Keratinocyte (primary cell): ENCODE results near the gene SYNE1. TPM values are rescaled to one million over a fixed set of nuclear protein-coding genes. Genes with fewer than 3 reads are reported as not detected.

Source experiments
- DNase-seq: peaks from one replicate; pipeline ENCODE4 v3.0.0-alpha.2; 2011; ENCODE audit warnings: low read depth, missing footprints, low spot score
- FAIRE-seq: peaks from 2 replicates; lab custom pipeline; 2011; peaks lifted over from hg19 to GRCh38; lab: Jason Lieb, UNC
- H2AFZ ChIP-seq: 2 replicates; pipeline ENCODE4 v1.6.0; 2012; ENCODE audit warnings: low read length, control low read depth, inconsistent platforms; ENCODE audit not compliant: control insufficient read depth
- H3K27ac ChIP-seq: 2 replicates; pipeline ENCODE4 v1.5.1; 2011; ENCODE audit warnings: low read length; ENCODE audit not compliant: control insufficient read depth, insufficient read depth
- H3K27me3 ChIP-seq: 3 replicates; pipeline ENCODE4 v1.6.0; 2011; ENCODE audit warnings: low read length; ENCODE audit not compliant: control insufficient read depth, insufficient read depth; ENCODE audit errors: extremely low read depth
- H3K36me3 ChIP-seq, 2 experiments: 2 replicates in 1 of 2; 3 replicates in 1 of 2; pipeline ENCODE4 v1.5.1; 2011; ENCODE audit warnings: low read length in 2 of 2, mild to moderate bottlenecking in 1 of 2; ENCODE audit not compliant: control insufficient read depth in 2 of 2, insufficient read depth in 2 of 2; ENCODE audit errors: extremely low read depth in 1 of 2
- H3K4me1 ChIP-seq: 3 replicates; pipeline ENCODE4 v1.5.1; 2011; ENCODE audit warnings: low read length; ENCODE audit not compliant: control insufficient read depth, insufficient read depth; ENCODE audit errors: extremely low read depth
- H3K4me2 ChIP-seq: 3 replicates; pipeline ENCODE4 v1.6.0; 2011; ENCODE audit warnings: low read depth, low read length; ENCODE audit not compliant: control insufficient read depth, insufficient read depth; ENCODE audit errors: extremely low read depth
- H3K4me3 ChIP-seq, 3 experiments: fragments of 200-600 bp in 1 of 3; sonication (generic) in 1 of 3; 2 replicates in 2 of 3; 3 replicates in 1 of 3; pipeline ENCODE4 v1.5.1; 2011 to 2016; ENCODE audit warnings: low read length in 3 of 3, mild to moderate bottlenecking in 3 of 3, control low read depth in 2 of 3, inconsistent platforms in 1 of 3, low read depth in 1 of 3, mixed read lengths in 1 of 3, mixed run types in 1 of 3, moderate library complexity in 1 of 3; ENCODE audit not compliant: control insufficient read depth in 2 of 3, insufficient read depth in 2 of 3; ENCODE audit errors: extremely low read depth in 1 of 3
- H3K79me2 ChIP-seq: 2 replicates; pipeline ENCODE4 v1.6.0; 2012; ENCODE audit warnings: low read length; ENCODE audit not compliant: control insufficient read depth, insufficient read depth
- H3K9ac ChIP-seq: 3 replicates; pipeline ENCODE4 v1.6.0; 2011; ENCODE audit warnings: low read length; ENCODE audit not compliant: control insufficient read depth, insufficient read depth; ENCODE audit errors: extremely low read depth
- H3K9me1 ChIP-seq: 3 replicates; pipeline ENCODE4 v1.6.0; 2011; ENCODE audit warnings: low read length; ENCODE audit not compliant: control insufficient read depth, insufficient read depth; ENCODE audit errors: extremely low read depth
- H3K9me3 ChIP-seq: 2 replicates; pipeline ENCODE4 v1.5.1; 2012; ENCODE audit warnings: low read depth, low read length; ENCODE audit not compliant: control insufficient read depth
- H4K20me1 ChIP-seq: 3 replicates; pipeline ENCODE4 v1.6.0; 2011; ENCODE audit warnings: low read length; ENCODE audit not compliant: control insufficient read depth, insufficient read depth; ENCODE audit errors: extremely low read depth
- EZH2 ChIP-seq: IDR thresholded peaks from one replicate; pipeline ENCODE4 v1.6.1; 2012; ENCODE audit warnings: inconsistent platforms, mild to moderate bottlenecking, low read length, moderate library complexity
- dilution Hi-C: fragments of 300-500 bp; cut with MboI; formaldehyde crosslinking; loops from one replicate; pipeline ENCODE4 v1.7.0; 2020; ENCODE audit warnings: low sequenced_read_pairs; ENCODE audit not compliant: extremely low pct_ligation_motif_present
- polyA plus RNA-seq, 5 experiments: library from polyadenylated mRNA; depleted of rRNA in 3 of 5; stranded (reverse) in 3 of 5; stranded (forward) in 1 of 5; unstranded in 1 of 5; fragments of >200 nt; gene quantifications; 1 replicate in 1 of 5; 2 replicates in 3 of 5; 3 replicates in 1 of 5; pipeline versions ENCODE4 v1.2.1 to v1.2.3, GENCODE V29; 2011 to 2012; ENCODE audit warnings: missing spikeins in 2 of 5, low read depth in 1 of 5, low replicate concordance in 1 of 5
- TF ChIP-seq, protein P1 (sequence below), 3 experiments: IDR thresholded peaks in 1 of 3; conservative IDR thresholded peaks in 1 of 3; optimal IDR thresholded peaks in 1 of 3; 2 replicates in 2 of 3; 3 replicates in 1 of 3; pipeline versions ENCODE3 to v1.5.1; 2011; ENCODE audit warnings: low read length in 3 of 3, mild to moderate bottlenecking in 3 of 3, moderate library complexity in 2 of 3, control low read depth in 1 of 3, inconsistent platforms in 1 of 3; ENCODE audit not compliant: insufficient read depth in 2 of 3; ENCODE audit errors: extremely low read depth in 1 of 3

SYNE1 gene
- polyA plus RNA-seq, 1 donor (not counting 4 experiments of a cell fraction or from before 2014, with no cell fraction given): 4.0 TPM

- no peak for FAIRE-seq
- no peak for TF ChIP-seq EZH2
- TF ChIP-seq, protein P1, sequence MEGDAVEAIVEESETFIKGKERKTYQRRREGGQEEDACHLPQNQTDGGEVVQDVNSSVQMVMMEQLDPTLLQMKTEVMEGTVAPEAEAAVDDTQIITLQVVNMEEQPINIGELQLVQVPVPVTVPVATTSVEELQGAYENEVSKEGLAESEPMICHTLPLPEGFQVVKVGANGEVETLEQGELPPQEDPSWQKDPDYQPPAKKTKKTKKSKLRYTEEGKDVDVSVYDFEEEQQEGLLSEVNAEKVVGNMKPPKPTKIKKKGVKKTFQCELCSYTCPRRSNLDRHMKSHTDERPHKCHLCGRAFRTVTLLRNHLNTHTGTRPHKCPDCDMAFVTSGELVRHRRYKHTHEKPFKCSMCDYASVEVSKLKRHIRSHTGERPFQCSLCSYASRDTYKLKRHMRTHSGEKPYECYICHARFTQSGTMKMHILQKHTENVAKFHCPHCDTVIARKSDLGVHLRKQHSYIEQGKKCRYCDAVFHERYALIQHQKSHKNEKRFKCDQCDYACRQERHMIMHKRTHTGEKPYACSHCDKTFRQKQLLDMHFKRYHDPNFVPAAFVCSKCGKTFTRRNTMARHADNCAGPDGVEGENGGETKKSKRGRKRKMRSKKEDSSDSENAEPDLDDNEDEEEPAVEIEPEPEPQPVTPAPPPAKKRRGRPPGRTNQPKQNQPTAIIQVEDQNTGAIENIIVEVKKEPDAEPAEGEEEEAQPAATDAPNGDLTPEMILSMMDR (optimal IDR thresholded peaks at IDR 0.05 in 1 of 3, IDR thresholded peaks at IDR 0.05 in 1 of 3, conservative IDR thresholded peaks at IDR 0.05 in 1 of 3; ENCODE audit: extremely low read depth in 1 of 3, insufficient read depth in 2 of 3, low read length in 3 of 3): no peak
These were observed 415.1 kb downstream of the SYNE1 start for GRCh38 chr6:152221806-152222628.

GRCh38 chr6:152220786-152221185 lies 416.4 kb downstream of the SYNE1 start:
- FAIRE-seq: no peak
- DNase-seq: no peak
- no peaks in the 10 kb centered on the region for H3K4me1 ChIP-seq
- no peak overlapping the region for H3K4me3 ChIP-seq
- no peaks in the 10 kb centered on the region for H4K20me1 ChIP-seq
- no peak overlapping the region for H2AFZ ChIP-seq
- no peak overlapping the region for H3K4me2 ChIP-seq
- no peak overlapping the region for H3K27ac ChIP-seq
- no peak overlapping the region for H3K9ac ChIP-seq
- no peak for TF ChIP-seq EZH2
- TF ChIP-seq, protein P1 (optimal IDR thresholded peaks at IDR 0.05 in 1 of 3, IDR thresholded peaks at IDR 0.05 in 1 of 3, conservative IDR thresholded peaks at IDR 0.05 in 1 of 3; ENCODE audit: extremely low read depth in 1 of 3, insufficient read depth in 2 of 3, low read length in 3 of 3): no peak
- H3K79me2 ChIP-seq: no peaks in the 10 kb centered on the region
- H3K27me3 ChIP-seq: no peaks in the 10 kb centered on the region
- H3K9me3 ChIP-seq: peaks cover 12% of the 10 kb centered on the region
- peaks cover 0 to 4% of the 10 kb centered on the region in 2 experiments for H3K36me3 ChIP-seq
- dilution Hi-C loops: no loop called here
- H3K9me1 ChIP-seq: no peaks in the 10 kb centered on the region

More at GRCh38 chr6:152221806-152222628, 415.1 kb downstream of the SYNE1 start:
- Histone ChIP-seq H2AFZ (no peak overlapping the region), H3K9me1 (no peaks in the 10 kb centered on the region), H3K27ac (no peak overlapping the region), H4K20me1 (no peaks in the 10 kb centered on the region), H3K36me3 (peaks cover 0 to 4% of the 10 kb centered on the region in 2 experiments), H3K9ac (no peak overlapping the region), H3K4me2 (no peak overlapping the region), H3K79me2 (no peaks in the 10 kb centered on the region), H3K4me3 (no peak overlapping the region), H3K4me1 (no peaks in the 10 kb centered on the region), H3K27me3 (no peaks in the 10 kb centered on the region), H3K9me3 (peaks cover 12% of the 10 kb centered on the region)
- DNase-seq: no peak
- dilution Hi-C loops: no loop called here
